ENCODE data around the gene SHB.

The SHB gene

DNA sequence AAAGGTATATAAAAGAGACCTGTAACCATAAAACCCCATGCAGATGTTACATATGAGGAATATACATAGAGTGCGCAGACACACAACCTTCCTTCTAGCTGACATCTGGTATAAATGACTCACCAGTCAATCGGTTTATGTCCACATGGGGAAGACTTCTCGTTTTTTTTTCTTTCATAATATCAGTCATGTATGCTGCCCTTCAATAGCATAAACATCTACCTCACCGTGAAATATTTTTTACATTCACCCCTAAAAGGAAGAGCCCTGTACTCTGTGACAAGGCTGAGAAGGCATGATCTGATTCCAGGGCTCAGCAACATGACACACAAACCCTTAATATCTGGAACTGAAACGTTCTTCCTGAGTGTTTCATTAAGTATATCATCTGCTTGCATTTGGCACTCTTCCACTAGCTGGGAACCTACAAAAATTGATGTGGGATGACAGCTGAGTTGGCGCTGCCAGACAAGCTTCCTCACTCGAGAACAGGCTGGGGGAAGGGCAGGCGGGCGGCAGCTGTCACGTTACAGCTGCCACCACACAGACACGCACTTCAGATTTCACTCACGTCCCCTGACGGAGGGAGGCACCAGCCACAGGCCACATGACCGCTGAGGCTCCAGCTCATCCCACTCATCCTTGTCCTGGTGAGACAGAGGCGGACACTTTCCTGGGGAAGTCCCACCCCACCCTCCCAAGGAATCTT is 74.2 kb downstream of the SHB start:
- H3K4me3 ChIP-seq (ENCODE audit: severe bottlenecking): no peak overlapping the region
- H3K4me1 ChIP-seq (ENCODE audit: insufficient read depth, poor library complexity, severe bottlenecking): peaks cover 38% of the 10 kb centered on the region

DNA sequence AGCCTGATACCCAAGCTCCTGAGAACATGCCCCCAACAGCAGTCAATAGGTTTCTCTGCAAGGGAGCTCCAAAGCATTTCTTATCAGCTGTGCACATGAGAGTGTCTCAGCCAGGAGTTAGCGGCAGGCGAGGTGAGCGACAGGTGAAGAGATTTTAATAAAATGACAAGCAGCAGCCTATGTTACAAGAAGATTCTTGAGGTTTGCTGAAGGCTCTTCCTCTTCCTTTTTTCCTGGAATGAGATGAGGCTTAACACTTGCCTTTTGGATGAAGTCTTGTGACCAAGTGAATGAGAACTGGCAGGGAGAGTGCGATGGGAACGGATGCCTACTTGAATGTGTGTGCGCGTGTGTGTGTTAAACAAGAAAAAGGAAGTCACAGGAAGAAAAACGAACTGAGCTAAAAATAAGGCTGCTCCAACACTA is 76.1 kb downstream of the SHB start:
- Histone ChIP-seq H3K27me3 (ENCODE audit: insufficient read depth, poor library complexity, severe bottlenecking) (no peaks in the 10 kb centered on the region), H3K36me3 (ENCODE audit: low read depth) (peaks cover 24% of the 10 kb centered on the region), H3K9me3 (ENCODE audit: severe bottlenecking) (no peaks in the 10 kb centered on the region), H3K4me3 (ENCODE audit: severe bottlenecking) (no peak overlapping the region), H3K4me1 (ENCODE audit: insufficient read depth, poor library complexity, severe bottlenecking) (peaks cover 25% of the 10 kb centered on the region), H3K27ac (ENCODE audit: poor library complexity, severe bottlenecking) (peak overlapping the region; percentile 95)
- ATAC-seq (ENCODE audit: low read depth) (no peak), DNase-seq (ENCODE audit: low spot score) (no peak)
- TF ChIP-seq, protein P1, sequence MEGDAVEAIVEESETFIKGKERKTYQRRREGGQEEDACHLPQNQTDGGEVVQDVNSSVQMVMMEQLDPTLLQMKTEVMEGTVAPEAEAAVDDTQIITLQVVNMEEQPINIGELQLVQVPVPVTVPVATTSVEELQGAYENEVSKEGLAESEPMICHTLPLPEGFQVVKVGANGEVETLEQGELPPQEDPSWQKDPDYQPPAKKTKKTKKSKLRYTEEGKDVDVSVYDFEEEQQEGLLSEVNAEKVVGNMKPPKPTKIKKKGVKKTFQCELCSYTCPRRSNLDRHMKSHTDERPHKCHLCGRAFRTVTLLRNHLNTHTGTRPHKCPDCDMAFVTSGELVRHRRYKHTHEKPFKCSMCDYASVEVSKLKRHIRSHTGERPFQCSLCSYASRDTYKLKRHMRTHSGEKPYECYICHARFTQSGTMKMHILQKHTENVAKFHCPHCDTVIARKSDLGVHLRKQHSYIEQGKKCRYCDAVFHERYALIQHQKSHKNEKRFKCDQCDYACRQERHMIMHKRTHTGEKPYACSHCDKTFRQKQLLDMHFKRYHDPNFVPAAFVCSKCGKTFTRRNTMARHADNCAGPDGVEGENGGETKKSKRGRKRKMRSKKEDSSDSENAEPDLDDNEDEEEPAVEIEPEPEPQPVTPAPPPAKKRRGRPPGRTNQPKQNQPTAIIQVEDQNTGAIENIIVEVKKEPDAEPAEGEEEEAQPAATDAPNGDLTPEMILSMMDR (IDR thresholded peaks at IDR 0.05; ENCODE audit: poor library complexity, severe bottlenecking): no peak

More for the DNA sequence above, 74.2 kb downstream of the SHB start:
- ATAC-seq (ENCODE audit: low read depth): peak; percentile 59
- Histone ChIP-seq H3K9me3 (ENCODE audit: severe bottlenecking) (no peaks in the 10 kb centered on the region), H3K27me3 (ENCODE audit: insufficient read depth, poor library complexity, severe bottlenecking) (no peaks in the 10 kb centered on the region), H3K27ac (ENCODE audit: poor library complexity, severe bottlenecking) (peak overlapping the region; percentile 95), H3K36me3 (ENCODE audit: low read depth) (peaks cover 24% of the 10 kb centered on the region)
- TF ChIP-seq, protein P1 (IDR thresholded peaks at IDR 0.05; ENCODE audit: poor library complexity, severe bottlenecking): no peak
- peak; percentile 69 for DNase-seq (ENCODE audit: low spot score)

DNA sequence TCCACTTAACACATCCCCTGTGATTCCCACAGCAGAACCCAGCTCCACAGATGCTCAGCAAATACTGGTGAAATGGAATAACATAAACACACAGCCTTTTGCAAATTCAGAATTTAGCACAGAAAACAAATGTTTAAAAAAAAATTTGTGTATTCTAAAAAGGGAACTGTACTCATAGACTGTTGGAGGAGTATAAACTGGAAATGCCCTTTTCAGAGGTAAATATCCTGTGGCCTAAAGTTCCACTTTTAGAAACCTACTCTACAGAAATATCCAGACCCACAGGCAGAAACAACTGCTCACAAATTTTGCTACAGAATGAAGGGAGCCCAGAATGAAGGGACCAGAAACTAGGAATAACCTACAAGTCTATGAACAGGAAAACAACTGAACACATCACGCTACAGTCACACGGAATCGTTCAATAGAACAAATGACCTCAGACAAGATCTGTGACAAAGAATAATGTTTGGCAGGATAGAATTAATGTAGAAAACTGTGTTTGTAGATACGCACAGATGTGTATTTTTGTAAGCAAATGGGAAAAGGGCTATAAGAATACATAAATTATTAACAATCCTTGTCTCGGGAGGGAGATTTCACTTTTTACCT is 78.5 kb downstream of the SHB start:
- H3K27ac ChIP-seq (ENCODE audit: poor library complexity, severe bottlenecking): no peak overlapping the region
- peaks cover 24% of the 10 kb centered on the region for H3K36me3 ChIP-seq (ENCODE audit: low read depth)
- TF ChIP-seq, protein P1 (IDR thresholded peaks at IDR 0.05; ENCODE audit: poor library complexity, severe bottlenecking): no peak
- ATAC-seq (ENCODE audit: low read depth) (no peak), DNase-seq (ENCODE audit: low spot score) (no peak)
- H3K4me1 ChIP-seq (ENCODE audit: insufficient read depth, poor library complexity, severe bottlenecking): peaks cover 16% of the 10 kb centered on the region
- H3K27me3 ChIP-seq (ENCODE audit: insufficient read depth, poor library complexity, severe bottlenecking): no peaks in the 10 kb centered on the region
- no peaks in the 10 kb centered on the region for H3K9me3 ChIP-seq (ENCODE audit: severe bottlenecking)
- no peak overlapping the region for H3K4me3 ChIP-seq (ENCODE audit: severe bottlenecking)

DNA sequence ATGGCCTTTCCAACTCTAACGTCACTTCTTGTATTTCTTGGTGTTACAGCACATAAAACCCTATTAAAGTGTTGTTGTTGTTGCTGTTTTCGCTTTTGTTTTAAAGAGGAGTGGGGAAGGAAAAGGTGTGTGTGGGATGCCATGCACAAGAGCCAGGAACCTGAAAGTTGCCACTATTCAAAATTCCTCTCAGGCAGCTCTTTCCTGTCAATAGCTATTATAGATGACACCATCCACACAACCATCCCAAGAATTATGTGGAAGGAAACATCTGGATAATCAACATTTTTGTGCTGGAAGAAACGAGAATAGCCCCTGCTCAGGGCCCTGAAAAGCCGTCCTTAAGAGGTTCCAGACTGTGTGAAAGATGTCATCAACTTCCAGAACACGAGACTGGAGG is 79.3 kb downstream of the SHB start:
- no peak overlapping the region for H3K4me3 ChIP-seq (ENCODE audit: severe bottlenecking)
- no peak overlapping the region for H3K27ac ChIP-seq (ENCODE audit: poor library complexity, severe bottlenecking)
- TF ChIP-seq, protein P1 (IDR thresholded peaks at IDR 0.05; ENCODE audit: poor library complexity, severe bottlenecking): no peak
- H3K9me3 ChIP-seq (ENCODE audit: severe bottlenecking): no peaks in the 10 kb centered on the region
- no peaks in the 10 kb centered on the region for H3K27me3 ChIP-seq (ENCODE audit: insufficient read depth, poor library complexity, severe bottlenecking)
- H3K36me3 ChIP-seq (ENCODE audit: low read depth): peaks cover 21% of the 10 kb centered on the region
- peaks cover 16% of the 10 kb centered on the region for H3K4me1 ChIP-seq (ENCODE audit: insufficient read depth, poor library complexity, severe bottlenecking)
- DNase-seq (ENCODE audit: low spot score): no peak
- no peak for ATAC-seq (ENCODE audit: low read depth)

DNA sequence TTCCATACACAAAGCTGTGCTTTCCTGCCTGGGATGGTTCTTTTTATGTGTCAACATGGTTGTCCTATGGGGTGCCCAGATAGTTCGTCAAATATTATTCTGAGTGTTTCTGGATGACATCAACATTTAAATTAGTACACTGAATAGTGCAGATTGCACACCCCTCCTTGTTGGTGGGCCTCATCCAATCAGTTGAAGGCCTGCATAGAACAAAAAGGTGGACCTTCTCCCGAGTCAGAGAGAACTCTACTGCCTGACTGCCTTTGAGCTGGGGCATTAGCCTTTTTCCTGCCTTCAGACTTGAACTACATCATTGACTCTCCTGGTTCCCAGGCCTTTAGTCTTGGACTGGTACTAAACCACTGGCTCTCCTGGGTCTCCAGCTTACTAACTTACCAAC is 80.4 kb downstream of the SHB start:
- DNase-seq (ENCODE audit: low spot score) (no peak), ATAC-seq (ENCODE audit: low read depth) (no peak)
- Histone ChIP-seq H3K36me3 (ENCODE audit: low read depth) (peaks cover 13% of the 10 kb centered on the region), H3K4me3 (ENCODE audit: severe bottlenecking) (no peak overlapping the region), H3K9me3 (ENCODE audit: severe bottlenecking) (no peaks in the 10 kb centered on the region), H3K27ac (ENCODE audit: poor library complexity, severe bottlenecking) (no peak overlapping the region), H3K4me1 (ENCODE audit: insufficient read depth, poor library complexity, severe bottlenecking) (peaks cover 15% of the 10 kb centered on the region), H3K27me3 (ENCODE audit: insufficient read depth, poor library complexity, severe bottlenecking) (no peaks in the 10 kb centered on the region)
- TF ChIP-seq, protein P1 (IDR thresholded peaks at IDR 0.05; ENCODE audit: poor library complexity, severe bottlenecking): no peak

Measured in RWPE2 (cell line).